Stimulated activated CD8-positive, alpha-beta memory T cell treated with anti-CD3 and anti-CD28 coated beads, Interleukin-12 subunit alpha, Interleukin-12 subunit beta, amount 100 ng/mL, for 4 hours (primary cell): ENCODE results near the gene ABHD17A.
"Not testable (repeated sequence)": the region's sequence is repeated elsewhere in the genome, so short reads cannot be mapped to it uniquely, and the experiment has no call there.

Experiments used
- DNase-seq: peaks from one replicate; pipeline ENCODE4 v3.0.0-alpha.2; 2020; ENCODE audit warnings: low read depth

The ABHD17A gene

GRCh38 chr19:1910177-1910576, 24.9 kb upstream of the ABHD17A start:
- DNase-seq = no peak

- no peak for DNase-seq
Observed at GRCh38 chr19:1909761-1910080, 24.4 kb upstream of the ABHD17A start.

DNA sequence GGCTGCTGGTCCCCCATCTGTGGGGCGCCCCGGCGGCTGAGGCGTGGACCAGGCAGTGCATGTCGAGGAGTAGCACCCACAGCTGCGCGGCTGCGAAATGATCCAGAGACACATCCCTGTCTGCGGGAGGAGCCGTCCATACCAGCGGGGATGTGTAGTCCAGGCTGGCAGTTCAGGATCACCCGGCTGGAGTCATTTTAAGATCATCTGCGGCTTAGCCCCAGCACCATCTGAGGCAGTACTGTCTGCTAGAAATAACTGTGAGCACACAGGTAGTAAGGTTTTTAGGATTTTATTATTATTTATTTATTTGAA, 23.0 kb upstream of the ABHD17A start:
- DNase-seq = no peak

GRCh38 chr19:1907563-1908363, 22.5 kb upstream of the ABHD17A start:
- DNase-seq = no peak

GRCh38 chr19:1906985-1907562, 21.8 kb upstream of the ABHD17A start:
- no peak for DNase-seq

- no peak for DNase-seq
Observed at GRCh38 chr19:1905863-1906375, 20.6 kb upstream of the ABHD17A start.

- peak; percentile 98 for DNase-seq
Observed at GRCh38 chr19:1905110-1905862, 20.0 kb upstream of the ABHD17A start, which contains the start of the genes ADAT3 and SCAMP4. Gene ADAT3 (plus strand): TSS chr19:1905399. CDS start chr19:1912048, 6,649 bp downstream. Gene SCAMP4 (plus strand): TSS chr19:1905399. CDS start chr19:1915020, 9,621 bp downstream.

- no peak for DNase-seq
Observed at GRCh38 chr19:1904860-1905109, 19.5 kb upstream of the ABHD17A start.

- DNase-seq = no peak
Observed at GRCh38 chr19:1902923-1903322, 17.6 kb upstream of the ABHD17A start.

DNA sequence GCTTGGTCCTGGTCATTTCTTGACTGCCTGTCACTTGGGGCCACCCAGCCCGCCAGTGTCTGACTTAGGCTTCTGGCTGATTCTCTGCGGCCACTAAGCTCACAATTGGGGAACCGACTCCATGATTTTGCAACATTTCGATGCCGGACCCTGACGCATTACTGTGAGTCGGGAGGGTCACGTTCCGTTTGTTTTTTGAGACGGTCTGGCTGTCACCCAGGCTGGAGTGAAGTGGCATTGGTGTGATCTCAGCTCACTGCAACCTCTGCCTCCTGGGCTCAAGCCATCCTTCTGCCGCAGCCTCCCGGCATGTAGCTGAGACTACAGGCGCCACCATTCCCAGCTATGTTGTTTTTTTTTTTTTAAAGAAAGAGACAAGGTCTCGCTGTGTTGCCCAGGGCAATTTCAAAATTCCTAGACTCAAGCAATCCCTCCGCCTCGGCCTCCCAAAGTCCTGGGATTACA, 16.7 kb upstream of the ABHD17A start:
- no peak for DNase-seq

- no peak for DNase-seq
Observed at GRCh38 chr19:1896508-1896907, 11.2 kb upstream of the ABHD17A start.

DNA sequence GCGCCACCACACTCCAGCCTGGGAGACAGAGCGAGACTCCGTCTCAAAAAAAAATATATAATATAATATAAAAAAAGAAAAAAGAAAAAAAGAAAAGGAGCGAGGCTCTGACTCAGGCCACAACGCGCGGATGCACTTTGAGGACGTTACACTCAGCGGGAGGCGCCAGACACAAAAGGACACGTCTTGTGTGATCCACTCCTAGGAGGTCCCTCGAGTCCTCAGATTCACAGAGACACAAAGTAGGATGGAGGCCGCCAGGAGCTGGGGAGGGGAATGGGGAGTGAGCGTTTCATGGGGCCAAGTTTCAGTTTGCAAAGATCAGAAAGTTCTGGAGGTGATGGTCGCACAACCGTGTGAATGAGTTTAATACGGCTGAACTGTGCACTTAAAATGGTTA, 8.5 kb upstream of the ABHD17A start:
- no peak for DNase-seq

GRCh38 chr19:1889907-1890306, 4.6 kb upstream of the ABHD17A start:
- DNase-seq = no peak

DNA sequence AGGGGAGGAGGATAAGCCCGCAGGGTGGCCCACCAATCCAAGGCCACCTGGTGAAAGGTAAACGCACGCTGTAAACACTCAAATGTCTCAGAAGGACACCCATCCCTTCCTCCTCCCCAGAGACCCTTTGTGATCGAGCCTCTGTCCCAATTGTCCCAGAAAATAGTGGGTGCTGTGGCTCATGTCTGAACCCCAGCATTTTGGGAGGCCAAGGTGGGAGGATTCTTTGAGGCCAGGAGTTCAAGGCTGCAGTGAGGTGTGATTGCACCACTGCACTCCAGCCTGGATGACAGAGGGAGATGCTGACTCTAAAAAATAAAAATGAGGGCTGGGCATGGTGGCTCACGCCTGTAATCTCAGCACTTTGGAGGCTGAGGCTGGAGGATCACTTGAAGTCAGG, 3.1 kb upstream of the ABHD17A start:
- DNase-seq = no peak

- DNase-seq = not testable (repeated sequence)
Observed at GRCh38 chr19:1886360-1886759, 1.1 kb upstream of the ABHD17A start.

GRCh38 chr19:1884719-1885334, 469 bp downstream of the ABHD17A start:
- DNase-seq = no peak

GRCh38 chr19:1884291-1884718, 991 bp downstream of the ABHD17A start:
- peak; percentile 37 for DNase-seq

DNA sequence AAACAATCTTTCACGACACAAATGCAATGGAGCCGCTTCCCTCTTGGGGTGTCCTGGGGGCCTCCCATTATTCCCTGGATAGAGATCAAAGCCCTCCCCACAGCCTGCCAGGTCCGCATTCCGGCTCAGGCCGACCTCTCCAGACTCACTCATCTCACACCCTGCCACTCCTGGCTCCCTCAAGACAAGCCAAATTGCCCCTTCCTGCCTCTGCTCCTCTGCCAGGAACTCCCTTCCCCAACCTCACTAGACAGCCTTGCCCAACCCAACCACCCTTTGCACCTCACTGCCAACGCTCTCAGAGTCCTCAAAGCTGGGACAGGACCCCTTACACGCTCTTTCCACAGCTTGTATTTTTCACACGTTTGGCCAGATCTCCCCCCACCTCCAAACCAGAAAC, 1.5 kb downstream of the ABHD17A start:
- no peak for DNase-seq

DNA sequence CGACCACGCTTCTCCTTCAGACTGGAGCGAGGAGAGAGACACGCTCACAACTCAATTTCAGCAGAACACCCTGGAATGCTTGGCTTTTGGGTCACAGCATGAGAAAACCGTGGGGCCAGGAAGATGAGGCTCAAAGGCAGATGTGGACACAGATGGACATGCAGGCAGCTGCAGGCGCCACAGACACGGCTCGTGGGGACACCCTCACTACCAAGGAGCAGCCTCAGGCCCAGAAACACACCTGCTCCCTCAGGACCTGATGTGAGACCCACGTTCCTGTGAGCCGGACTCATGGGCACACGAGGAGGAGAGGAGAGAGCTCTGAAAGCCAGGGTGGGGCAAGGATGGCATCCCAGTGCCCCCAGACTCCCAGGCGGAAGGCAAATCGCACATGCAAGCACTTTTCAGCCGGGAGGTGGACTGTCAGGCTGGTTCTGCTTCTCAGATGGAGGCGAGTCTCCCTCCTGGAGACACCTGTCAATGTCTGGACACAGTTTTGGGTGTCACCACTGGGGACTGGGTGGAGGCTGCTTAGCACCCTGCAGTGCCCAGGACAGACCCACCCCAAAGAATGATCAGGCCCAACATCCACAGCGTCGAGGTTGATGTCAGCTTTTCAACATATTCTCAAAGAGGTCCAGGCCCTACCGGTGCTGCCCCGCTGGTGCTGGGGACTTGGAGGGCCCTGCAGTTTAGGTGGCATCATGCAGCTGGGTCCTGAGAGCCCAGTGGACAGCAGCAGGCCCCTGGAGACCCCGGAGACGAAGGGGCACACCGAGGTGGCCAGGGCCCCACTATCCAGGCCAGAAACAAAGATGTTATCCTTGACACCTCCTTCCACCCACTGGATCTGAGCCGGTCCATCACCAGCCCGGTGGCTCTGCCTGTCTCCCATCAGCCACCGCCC, 2.3 kb downstream of the ABHD17A start:
- DNase-seq = no peak

GRCh38 chr19:1882089-1882785, 3.1 kb downstream of the ABHD17A start:
- peak; percentile 59 for DNase-seq
